ENCODE results near the gene LMO1.

Gene LMO1

GRCh38 chr11:8282631-8283030 is 19.0 kb upstream of the LMO1 start:
- TF ChIP-seq CTCF (IDR thresholded peaks at IDR 0.05) (no peak), ZFX (IDR thresholded peaks at IDR 0.05; ENCODE audit: borderline replicate concordance) (no peak)
- H3K27ac ChIP-seq, result no peak overlapping the region

GRCh38 chr11:8281266-8281665 is 17.6 kb upstream of the LMO1 start:
- no peak for TF ChIP-seq CTCF (IDR thresholded peaks at IDR 0.05)
- no peak for TF ChIP-seq ZFX (IDR thresholded peaks at IDR 0.05; ENCODE audit: borderline replicate concordance)
- no peak overlapping the region for H3K27ac ChIP-seq

- TF ChIP-seq ZFX (IDR thresholded peaks at IDR 0.05; ENCODE audit: borderline replicate concordance) (no peak), CTCF (IDR thresholded peaks at IDR 0.05) (no peak)
- no peak overlapping the region for H3K27ac ChIP-seq
These were observed 14.0 kb upstream of the LMO1 start for GRCh38 chr11:8277691-8278090.

- TF ChIP-seq CTCF (IDR thresholded peaks at IDR 0.05) (no peak), ZFX (IDR thresholded peaks at IDR 0.05; ENCODE audit: borderline replicate concordance) (no peak)
- H3K27ac ChIP-seq, result no peak overlapping the region
These were observed 12.8 kb upstream of the LMO1 start for GRCh38 chr11:8276528-8276927.

- TF ChIP-seq ZFX (IDR thresholded peaks at IDR 0.05; ENCODE audit: borderline replicate concordance) (no peak), CTCF (IDR thresholded peaks at IDR 0.05) (no peak)
- H3K27ac ChIP-seq, result no peak overlapping the region
These were observed 9.6 kb upstream of the LMO1 start for GRCh38 chr11:8273287-8273686.

GRCh38 chr11:8271106-8271886 is 7.6 kb upstream of the LMO1 start:
- TF ChIP-seq ZFX (IDR thresholded peaks at IDR 0.05; ENCODE audit: borderline replicate concordance), result no peak
- TF ChIP-seq CTCF (IDR thresholded peaks at IDR 0.05), result no peak
- H3K27ac ChIP-seq, result no peak overlapping the region

GRCh38 chr11:8269636-8270035 is 6.0 kb upstream of the LMO1 start:
- no peak overlapping the region for H3K27ac ChIP-seq
- no peak for TF ChIP-seq CTCF (IDR thresholded peaks at IDR 0.05)
- no peak for TF ChIP-seq ZFX (IDR thresholded peaks at IDR 0.05; ENCODE audit: borderline replicate concordance)

All from 22Rv1 (cell line).